CD4-positive, alpha-beta T cell (primary cell): ENCODE data around the gene TYRP1. TPM values are rescaled to one million over a fixed set of nuclear protein-coding genes. Genes with fewer than 3 reads are reported as not detected.

ENCODE experiments used
- ATAC-seq: fragments of 200-7000 bp; cut with Tn5 transposase; one replicate; pipeline ENCODE4 v1.10.0; 2022; ENCODE audit warnings: mild to moderate bottlenecking; ENCODE audit not compliant: poor library complexity
- CTCF ChIA-PET: fragments of 350-600 bp; sonication (Branson Sonifier 250); formaldehyde crosslinking; loops from one replicate; lab custom pipeline; 2021; ENCODE audit warnings: antibody characterized with exemption, inconsistent platforms; lab: Charles Lee
- POLR2A ChIA-PET: fragments of 350-600 bp; sonication (Branson Sonifier 250); formaldehyde crosslinking; loops from one replicate; lab custom pipeline; 2021; ENCODE audit warnings: antibody characterized with exemption, inconsistent platforms; lab: Charles Lee
- DNase-seq, 14 experiments: peaks; one replicate each; pipeline ENCODE4 v3.0.0-alpha.2; 2013 to 2020; ENCODE audit warnings: mixed read lengths in 2 of 14
- H3K27ac ChIP-seq, 2 donors: one replicate each; pipeline versions ENCODE4 v1.5.1 to v1.7.0; 2013; ENCODE audit warnings: low read length in 2 of 2, low read depth in 1 of 2, mild to moderate bottlenecking in 1 of 2
- H3K27me3 ChIP-seq, 2 experiments: 1 replicate in 1 of 2; 2 replicates in 1 of 2; pipeline versions ENCODE4 v1.6.1 to v1.7.0; 2013; ENCODE audit warnings: low read length in 2 of 2, control low read depth in 1 of 2, mild to moderate bottlenecking in 1 of 2, moderate library complexity in 1 of 2; ENCODE audit not compliant: insufficient read depth in 2 of 2, control insufficient read depth in 1 of 2
- H3K36me3 ChIP-seq: one replicate; pipeline ENCODE4 v1.6.1; 2013; ENCODE audit warnings: low read length, control low read depth; ENCODE audit not compliant: insufficient read depth
- H3K4me1 ChIP-seq: one replicate; pipeline ENCODE4 v1.6.1; 2013; ENCODE audit warnings: low read length, control low read depth; ENCODE audit not compliant: insufficient read depth
- H3K4me3 ChIP-seq: one replicate; pipeline ENCODE4 v1.5.1; 2013; ENCODE audit warnings: mild to moderate bottlenecking, low read length, moderate library complexity
- H3K9me3 ChIP-seq, 2 experiments: 1 replicate in 1 of 2; 2 replicates in 1 of 2; pipeline versions ENCODE4 v1.6.1 to v1.7.0; 2013; ENCODE audit warnings: low read length in 2 of 2, mild to moderate bottlenecking in 2 of 2, control low read depth in 1 of 2, moderate library complexity in 1 of 2; ENCODE audit not compliant: control insufficient read depth in 1 of 2, insufficient read depth in 1 of 2
- H3K27ac Mint-ChIP-seq: one replicate; pipeline ENCODE4 v1.8.0; 2020; ENCODE audit warnings: mixed read lengths
- H3K27me3 Mint-ChIP-seq: one replicate; pipeline ENCODE4 v1.8.0; 2021; ENCODE audit warnings: mixed read lengths
- H3K36me3 Mint-ChIP-seq: one replicate; pipeline ENCODE4 v1.8.0; 2021; ENCODE audit warnings: low read depth, mixed read lengths
- H3K4me1 Mint-ChIP-seq: one replicate; pipeline ENCODE4 v1.8.0; 2021; ENCODE audit warnings: low read depth, mixed read lengths
- H3K4me3 Mint-ChIP-seq: one replicate; pipeline ENCODE4 v1.8.0; 2020; ENCODE audit warnings: mild to moderate bottlenecking, mixed read lengths
- H3K9me3 Mint-ChIP-seq: one replicate; pipeline ENCODE4 v1.8.0; 2020; ENCODE audit warnings: mixed read lengths
- intact Hi-C, 2 experiments: fragments of 100-400 bp; cut with DNase I in 1 of 2; cut with micrococcal nuclease in 1 of 2; formaldehyde crosslinking; loops; one replicate each; pipeline versions ENCODE4 v1.15.1 to v1.9.0; 2023 to 2025; cut with DNase I, micrococcal nuclease
- total RNA-seq, 174 experiments: library from RNA in 2 of 174; stranded (reverse) in 2 of 174; gene quantifications; one replicate each; pipeline ENCODE4 v1.2.3 and lab custom pipeline; 2021 to 2026
- TF ChIP-seq, protein P1 (sequence below): fragments of 200-600 bp; IDR thresholded peaks from one replicate; pipeline ENCODE4 v1.8.0; 2022; ENCODE audit warnings: antibody characterized with exemption, mild to moderate bottlenecking

TYRP1 gene
- total RNA-seq, 2 experiments from 2014 or later: not detected

GRCh38 chr9:12696931-12697622 lies 3.9 kb downstream of the TYRP1 start:
- ChIA-PET POLR2A (no interaction called here), CTCF (no interaction called here)
- H3K27me3 ChIP-seq: no peaks in the 10 kb centered on the region
- Mint-ChIP-seq H3K27me3 (no peaks in the 10 kb centered on the region), H3K36me3 (no peaks in the 10 kb centered on the region), H3K4me3 (no peak overlapping the region), H3K27ac (no peak overlapping the region), H3K4me1 (no peaks in the 10 kb centered on the region), H3K9me3 (peaks cover 11% of the 10 kb centered on the region)
- H3K27ac ChIP-seq: no peak overlapping the region
- H3K4me3 ChIP-seq: no peak overlapping the region
- ATAC-seq: no peak
- H3K4me1 ChIP-seq: no peaks in the 10 kb centered on the region
- no peaks in the 10 kb centered on the region for H3K36me3 ChIP-seq
- peaks cover 0 to 5% of the 10 kb centered on the region in 2 experiments for H3K9me3 ChIP-seq
- TF ChIP-seq, protein P1, sequence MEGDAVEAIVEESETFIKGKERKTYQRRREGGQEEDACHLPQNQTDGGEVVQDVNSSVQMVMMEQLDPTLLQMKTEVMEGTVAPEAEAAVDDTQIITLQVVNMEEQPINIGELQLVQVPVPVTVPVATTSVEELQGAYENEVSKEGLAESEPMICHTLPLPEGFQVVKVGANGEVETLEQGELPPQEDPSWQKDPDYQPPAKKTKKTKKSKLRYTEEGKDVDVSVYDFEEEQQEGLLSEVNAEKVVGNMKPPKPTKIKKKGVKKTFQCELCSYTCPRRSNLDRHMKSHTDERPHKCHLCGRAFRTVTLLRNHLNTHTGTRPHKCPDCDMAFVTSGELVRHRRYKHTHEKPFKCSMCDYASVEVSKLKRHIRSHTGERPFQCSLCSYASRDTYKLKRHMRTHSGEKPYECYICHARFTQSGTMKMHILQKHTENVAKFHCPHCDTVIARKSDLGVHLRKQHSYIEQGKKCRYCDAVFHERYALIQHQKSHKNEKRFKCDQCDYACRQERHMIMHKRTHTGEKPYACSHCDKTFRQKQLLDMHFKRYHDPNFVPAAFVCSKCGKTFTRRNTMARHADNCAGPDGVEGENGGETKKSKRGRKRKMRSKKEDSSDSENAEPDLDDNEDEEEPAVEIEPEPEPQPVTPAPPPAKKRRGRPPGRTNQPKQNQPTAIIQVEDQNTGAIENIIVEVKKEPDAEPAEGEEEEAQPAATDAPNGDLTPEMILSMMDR: no peak
- intact Hi-C loops: no loop called here
- DNase-seq: no peak

- intact Hi-C loops: no loop called here
- CTCF ChIA-PET: no interaction called here
- Histone ChIP-seq H3K27ac (no peak overlapping the region), H3K4me3 (no peak overlapping the region), H3K27me3 (no peaks in the 10 kb centered on the region), H3K9me3 (peaks cover 0 to 5% of the 10 kb centered on the region in 2 experiments), H3K36me3 (no peaks in the 10 kb centered on the region), H3K4me1 (no peaks in the 10 kb centered on the region)
- Mint-ChIP-seq H3K4me3 (no peak overlapping the region), H3K4me1 (no peaks in the 10 kb centered on the region), H3K27ac (no peak overlapping the region), H3K9me3 (peaks cover 8% of the 10 kb centered on the region), H3K27me3 (no peaks in the 10 kb centered on the region), H3K36me3 (no peaks in the 10 kb centered on the region)
- DNase-seq (no peak), ATAC-seq (no peak)
- TF ChIP-seq, protein P1: no peak
- POLR2A ChIA-PET: no interaction called here
Measured at GRCh38 chr9:12697719-12698118, 4.5 kb downstream of the TYRP1 start.

- Histone ChIP-seq H3K27me3 (no peaks in the 10 kb centered on the region), H3K36me3 (no peaks in the 10 kb centered on the region), H3K4me3 (no peak overlapping the region), H3K4me1 (no peaks in the 10 kb centered on the region), H3K27ac (no peak overlapping the region), H3K9me3 (peaks cover 0 to 5% of the 10 kb centered on the region in 2 experiments)
- ChIA-PET CTCF (no interaction called here), POLR2A (no interaction called here)
- Mint-ChIP-seq H3K4me3 (no peak overlapping the region), H3K27ac (no peak overlapping the region), H3K27me3 (no peaks in the 10 kb centered on the region), H3K9me3 (peaks cover 8% of the 10 kb centered on the region), H3K4me1 (no peaks in the 10 kb centered on the region), H3K36me3 (no peaks in the 10 kb centered on the region)
- no peak for DNase-seq
- intact Hi-C loops: no loop called here
- ATAC-seq: no peak
- TF ChIP-seq, protein P1: no peak
Measured at GRCh38 chr9:12698266-12698665, 5.1 kb downstream of the TYRP1 start.
